SK-N-SH (cell line): ENCODE measurements around the gene BCL2L13. TPM values are rescaled to one million over a fixed set of nuclear protein-coding genes. Genes with fewer than 3 reads are reported as not detected.

Experiments used
- CTCF ChIA-PET: fragments of 300-600, 350-600 bp; formaldehyde crosslinking; extraction: SDS; loops from one replicate; lab custom pipeline; 2021; lab: Yijun Ruan, JAX
- POLR2A ChIA-PET: fragments of 350-600 bp; sonication (Branson Sonifier 250); formaldehyde crosslinking; extraction: SDS; loops from one replicate; lab custom pipeline; 2020; ENCODE audit warnings: antibody characterized with exemption, inconsistent platforms; lab: Yijun Ruan, JAX
- DNase-seq: peaks from one replicate; pipeline ENCODE4 v3.0.0; 2012
- H2AFZ ChIP-seq: fragments of 200-600 bp; sonication (generic); 2 replicates; pipeline ENCODE4 v1.8.1; 2016; ENCODE audit warnings: antibody characterized with exemption, mild to moderate bottlenecking, low read depth
- H3F3A ChIP-seq: fragments of 200-600 bp; sonication (generic); replicated peaks from 2 replicates; pipeline ENCODE3; 2016; ENCODE audit warnings: antibody characterized with exemption, mild to moderate bottlenecking; ENCODE audit not compliant: insufficient read depth
- H3K27ac ChIP-seq, 2 experiments: fragments of 200-500 bp in 1 of 2; fragments of 200-600 bp in 1 of 2; sonication (Bioruptor generic) in 1 of 2; sonication (generic), shearing (Covaris generic) in 1 of 2; 2 replicates each; pipeline versions ENCODE4 v1.5.1 to v1.6.1; 2014 to 2016; ENCODE audit warnings: low read depth in 2 of 2, inconsistent platforms in 1 of 2, low read length in 1 of 2, mild to moderate bottlenecking in 1 of 2, mixed read lengths in 1 of 2
- H3K27me3 ChIP-seq: fragments of 200-600 bp; sonication (generic), shearing (Covaris generic); 2 replicates; pipeline ENCODE4 v1.6.1; 2016; ENCODE audit warnings: mixed run types; ENCODE audit not compliant: insufficient read depth
- H3K36me3 ChIP-seq, 2 experiments: fragments of 200-500 bp in 1 of 2; fragments of 200-600 bp in 1 of 2; sonication (Bioruptor generic) in 1 of 2; sonication (generic) in 1 of 2; replicated peaks in 1 of 2; 2 replicates each; pipeline versions ENCODE3 to v1.5.1; 2014 to 2016; ENCODE audit warnings: low read length in 1 of 2, mild to moderate bottlenecking in 1 of 2; ENCODE audit not compliant: insufficient read depth in 2 of 2, control insufficient read depth in 1 of 2
- H3K4me1 ChIP-seq, 2 experiments: fragments of 200-500 bp in 1 of 2; fragments of 200-600 bp in 1 of 2; sonication (Bioruptor generic) in 1 of 2; sonication (generic), shearing (Covaris generic) in 1 of 2; 2 replicates each; pipeline versions ENCODE4 v1.5.1 to v1.6.1; 2014 to 2016; ENCODE audit warnings: low read depth in 1 of 2, low read length in 1 of 2, mixed run types in 1 of 2; ENCODE audit not compliant: insufficient read depth in 2 of 2, control insufficient read depth in 1 of 2
- H3K4me2 ChIP-seq: fragments of 200-600 bp; sonication (generic), shearing (Covaris generic); 2 replicates; pipeline ENCODE4 v1.6.1; 2017; ENCODE audit warnings: mixed run types
- H3K4me3 ChIP-seq, 2 experiments: fragments of 200-500 bp in 1 of 2; fragments of 200-600 bp in 1 of 2; sonication (Bioruptor generic) in 1 of 2; sonication (generic), shearing (Covaris generic) in 1 of 2; 2 replicates each; pipeline versions ENCODE4 v1.5.1 to v1.8.1; 2014 to 2016; ENCODE audit warnings: low read depth in 2 of 2, inconsistent platforms in 1 of 2, low read length in 1 of 2, mild to moderate bottlenecking in 1 of 2, mixed read lengths in 1 of 2, moderate library complexity in 1 of 2
- H3K79me2 ChIP-seq: fragments of 200-600 bp; sonication (generic); 2 replicates; pipeline ENCODE4 v1.8.1; 2017; ENCODE audit warnings: mild to moderate bottlenecking; ENCODE audit not compliant: insufficient read depth
- H3K9ac ChIP-seq: fragments of 200-600 bp; sonication (generic); 2 replicates; pipeline ENCODE4 v1.6.1; 2017; ENCODE audit warnings: mixed run types
- H3K9me2 ChIP-seq: fragments of 200-600 bp; sonication (generic); 2 replicates; pipeline ENCODE4 v1.6.1; 2017; ENCODE audit warnings: mixed run types
- H3K9me3 ChIP-seq: fragments of 200-600 bp; sonication (generic); 2 replicates; pipeline ENCODE4 v1.6.1; 2017; ENCODE audit warnings: mixed run types, mild to moderate bottlenecking, moderate library complexity
- H4K20me1 ChIP-seq: fragments of 200-600 bp; sonication (generic); 2 replicates; pipeline ENCODE4 v1.6.1; 2017; ENCODE audit warnings: mild to moderate bottlenecking, mixed run types; ENCODE audit not compliant: insufficient read depth
- CTCF ChIP-seq: fragments of 200-600 bp; sonication (generic); IDR thresholded peaks from 2 replicates; pipeline ENCODE4 v1.6.1; 2017; ENCODE audit warnings: antibody characterized with exemption, mild to moderate bottlenecking, moderate library complexity
- ELF1 ChIP-seq: IDR thresholded peaks from 2 replicates; pipeline ENCODE4 v1.4.0; 2012
- EP300 ChIP-seq, 2 experiments: IDR thresholded peaks; 2 replicates each; pipeline versions ENCODE4 v1.4.0 to v1.6.1; 2012; ENCODE audit warnings: borderline replicate concordance in 1 of 2, low read depth in 1 of 2, low read length in 1 of 2
- FOXJ3 ChIP-seq: sonication (generic); formaldehyde crosslinking; IDR thresholded peaks from 2 replicates; pipeline ENCODE4 v1.5.1; 2020; ENCODE audit warnings: mild to moderate bottlenecking, missing genetic modification reagents
- GABPA ChIP-seq: IDR thresholded peaks from 2 replicates; pipeline ENCODE4 v1.4.0; 2012; ENCODE audit warnings: low read depth, mild to moderate bottlenecking
- JUND ChIP-seq: IDR thresholded peaks from 2 replicates; pipeline ENCODE4 v1.4.0; 2012
- MAX ChIP-seq: IDR thresholded peaks from 2 replicates; pipeline ENCODE4 v1.4.0; 2012; ENCODE audit warnings: low read depth
- MEF2A ChIP-seq: IDR thresholded peaks from 2 replicates; pipeline ENCODE4 v1.4.0; 2012; ENCODE audit warnings: low read depth, borderline replicate concordance
- MXI1 ChIP-seq: IDR thresholded peaks from 2 replicates; pipeline ENCODE4 v1.6.1; 2012; ENCODE audit warnings: mild to moderate bottlenecking, low read depth, low read length, improper control_type of control experiment
- NFIC ChIP-seq: IDR thresholded peaks from 2 replicates; pipeline ENCODE4 v1.4.0; 2012; ENCODE audit warnings: borderline replicate concordance
- PBX3 ChIP-seq: IDR thresholded peaks from 2 replicates; pipeline ENCODE4; 2012
- RAD21 ChIP-seq: IDR thresholded peaks from 2 replicates; pipeline ENCODE4 v1.6.1; 2012; ENCODE audit warnings: mild to moderate bottlenecking, low read length
- REST ChIP-seq: IDR thresholded peaks from 2 replicates; pipeline ENCODE4 v1.6.1; 2012; ENCODE audit warnings: mild to moderate bottlenecking, low read depth, low read length, moderate library complexity
- SMC3 ChIP-seq: IDR thresholded peaks from 2 replicates; pipeline ENCODE4 v1.6.1; 2012; ENCODE audit warnings: low read depth, low read length, improper control_type of control experiment
- TCF12 ChIP-seq: IDR thresholded peaks from 2 replicates; pipeline ENCODE4 v1.4.0; 2012
- USF1 ChIP-seq: IDR thresholded peaks from 2 replicates; pipeline ENCODE4 v1.4.0; 2012; ENCODE audit warnings: low read depth, borderline replicate concordance
- ZBTB33 ChIP-seq: IDR thresholded peaks from 2 replicates; pipeline ENCODE4 v1.4.0; 2012; ENCODE audit warnings: low read depth, borderline replicate concordance
- WGBS: methylation state at CpG from one replicate; pipeline ENCODE4 v1.1.6; 2017; ENCODE audit warnings: low lambda C conversion rate; 5-methylcytosine and 5-hydroxymethylcytosine counted together
- polyA plus RNA-seq, 3 experiments: library from polyadenylated mRNA; depleted of rRNA; stranded (reverse); fragments of >200 nt; gene quantifications; 2 replicates each; pipeline ENCODE4 v1.2.3, GENCODE V29; 2012

BCL2L13 gene
- polyA plus RNA-seq, 1 of the 3 experiments (the other 2 are of a cell fraction) = 37.1 TPM

GRCh38 chr22:17744430-17744829, 105.9 kb downstream of the BCL2L13 start:
- Histone ChIP-seq H3K9me3 (no peaks in the 10 kb centered on the region), H3K4me1 (peaks cover 0 to 2% of the 10 kb centered on the region in 2 experiments; a peak in 1 of 4 replicates), H3K4me2 (no peak overlapping the region), H3F3A (no peaks in the 10 kb centered on the region), H3K79me2 (no peaks in the 10 kb centered on the region), H3K9me2 (no peaks in the 10 kb centered on the region), H3K36me3 (peaks cover 0 to 7% of the 10 kb centered on the region in 2 experiments), H4K20me1 (no peaks in the 10 kb centered on the region), H3K27me3 (no peaks in the 10 kb centered on the region), H2AFZ (no peak overlapping the region), H3K9ac (no peak overlapping the region), H3K27ac (no peak overlapping the region), H3K4me3 (no peak overlapping the region)
- no peak for TF ChIP-seq TCF12
- no peak for TF ChIP-seq ELF1
- TF ChIP-seq PBX3 = no peak
- no peak for TF ChIP-seq MAX
- no peak for TF ChIP-seq REST
- TF ChIP-seq EP300 (IDR thresholded peaks at IDR 0.05; ENCODE audit: borderline replicate concordance in 1 of 2, low read depth in 1 of 2, low read length in 1 of 2) = no peak
- no peak for TF ChIP-seq JUND
- no peak for TF ChIP-seq MEF2A
- TF ChIP-seq ZBTB33 = no peak
- TF ChIP-seq FOXJ3 (CRISPR knock-in tag) = no peak
- TF ChIP-seq RAD21 = no peak
- TF ChIP-seq MXI1 = no peak
- TF ChIP-seq USF1 = no peak
- TF ChIP-seq GABPA = no peak
- TF ChIP-seq NFIC = no peak
- no peak for TF ChIP-seq SMC3
- no peak for TF ChIP-seq CTCF
- ChIA-PET POLR2A (interaction anchor here (1.0 kb wide), 1 partner anchor 28 kb away, joined by 5 read pairs; no protein-coding TSS in a partner anchor), CTCF (interaction anchor here (0.7 to 6.0 kb wide), 9 partner anchors 11 to 332 kb away, joined by 3 to 62 read pairs (median 6); partner anchors contain the start of genes BID and PEX26)
- no peak for DNase-seq
- 87% methylated on average over 7 of the region's 7 CpGs for WGBS
